Right atrium auricular region (tissue), 2 donors: ENCODE data around the gene YPEL1. TPM values are rescaled to one million over a fixed set of nuclear protein-coding genes. Genes with fewer than 3 reads are reported as not detected.

Experiments used
- DNase-seq: peaks from one replicate; pipeline ENCODE4 v3.0.0-alpha.2; 2019; ENCODE audit warnings: low spot score
- H3K27ac ChIP-seq, 2 donors: fragments of 200-600 bp; sonication (generic); 1 replicate in 1 of 2; 2 replicates in 1 of 2; pipeline ENCODE4 v1.5.1; 2016 to 2019
- H3K27me3 ChIP-seq, 2 donors: fragments of 200-600 bp; sonication (generic); one replicate each; pipeline versions ENCODE4 v1.5.1 to v1.6.0; 2017 to 2019
- H3K36me3 ChIP-seq: fragments of 200-600 bp; sonication (generic); one replicate; pipeline ENCODE4 v1.5.1; 2016
- H3K4me1 ChIP-seq, 2 donors: fragments of 200-600 bp; sonication (generic); one replicate each; pipeline versions ENCODE4 v1.5.1 to v1.6.0; 2017 to 2019
- H3K4me3 ChIP-seq, 2 donors: fragments of 200-600 bp; sonication (generic); 1 replicate in 1 of 2; 2 replicates in 1 of 2; pipeline ENCODE4 v1.5.1; 2017 to 2019; ENCODE audit warnings: mild to moderate bottlenecking in 1 of 2, moderate library complexity in 1 of 2
- H3K9me3 ChIP-seq, 2 donors: fragments of 200-600 bp; sonication (generic); one replicate each; pipeline ENCODE4 v1.5.1; 2019
- total RNA-seq, 2 donors: library from RNA; depleted of rRNA; stranded (reverse); fragments of >200 nt; gene quantifications; one replicate each; pipeline ENCODE4 v1.1.0, GENCODE V29; 2016
- TF ChIP-seq, protein P1 (sequence below), 2 donors: fragments of 200-600 bp; sonication (generic); IDR thresholded peaks; one replicate each; pipeline ENCODE4 v1.5.1; 2019; ENCODE audit warnings: antibody characterized with exemption in 2 of 2

The YPEL1 gene
- total RNA-seq, 2 donors from 2014 or later: 5.0 to 11.5 TPM

DNA sequence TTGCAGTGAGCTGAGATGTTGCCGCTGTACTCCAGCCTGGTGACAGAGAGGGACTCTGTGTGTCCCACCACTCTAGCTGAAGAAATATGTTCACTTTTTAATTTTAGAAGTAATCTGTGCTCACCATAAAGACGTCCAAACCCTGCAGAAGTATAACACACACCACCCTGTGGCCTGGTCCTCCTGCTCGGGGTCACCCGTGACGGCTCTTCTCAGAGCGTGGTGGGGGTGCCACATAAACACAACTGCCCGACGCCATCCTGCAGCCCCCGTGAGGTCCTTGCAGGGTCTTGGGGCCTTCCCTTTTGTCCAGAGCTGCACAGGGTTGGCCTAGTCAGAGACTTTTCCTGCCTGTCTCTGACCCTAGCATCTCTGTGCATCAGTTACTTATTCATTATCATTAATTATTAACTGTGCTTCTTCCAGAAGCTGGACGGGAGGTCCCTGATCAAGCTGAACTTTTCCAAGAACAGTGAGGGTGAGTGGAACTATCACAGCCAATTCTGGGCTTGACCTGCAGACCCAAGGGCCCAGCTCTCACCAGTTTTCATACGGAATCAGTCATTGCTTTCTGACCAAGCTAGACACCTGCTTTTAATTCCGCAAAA, 60.9 kb downstream of the YPEL1 start:
- Histone ChIP-seq H3K9me3 (no peaks in the 10 kb centered on the region), H3K27me3 (no peaks in the 10 kb centered on the region), H3K4me1 (peaks cover 0 to 9% of the 10 kb centered on the region in 2 donors), H3K4me3 (no peak overlapping the region), H3K27ac (no peak overlapping the region), H3K36me3 (peaks cover 59% of the 10 kb centered on the region)
- no peak for DNase-seq
- TF ChIP-seq, protein P1, sequence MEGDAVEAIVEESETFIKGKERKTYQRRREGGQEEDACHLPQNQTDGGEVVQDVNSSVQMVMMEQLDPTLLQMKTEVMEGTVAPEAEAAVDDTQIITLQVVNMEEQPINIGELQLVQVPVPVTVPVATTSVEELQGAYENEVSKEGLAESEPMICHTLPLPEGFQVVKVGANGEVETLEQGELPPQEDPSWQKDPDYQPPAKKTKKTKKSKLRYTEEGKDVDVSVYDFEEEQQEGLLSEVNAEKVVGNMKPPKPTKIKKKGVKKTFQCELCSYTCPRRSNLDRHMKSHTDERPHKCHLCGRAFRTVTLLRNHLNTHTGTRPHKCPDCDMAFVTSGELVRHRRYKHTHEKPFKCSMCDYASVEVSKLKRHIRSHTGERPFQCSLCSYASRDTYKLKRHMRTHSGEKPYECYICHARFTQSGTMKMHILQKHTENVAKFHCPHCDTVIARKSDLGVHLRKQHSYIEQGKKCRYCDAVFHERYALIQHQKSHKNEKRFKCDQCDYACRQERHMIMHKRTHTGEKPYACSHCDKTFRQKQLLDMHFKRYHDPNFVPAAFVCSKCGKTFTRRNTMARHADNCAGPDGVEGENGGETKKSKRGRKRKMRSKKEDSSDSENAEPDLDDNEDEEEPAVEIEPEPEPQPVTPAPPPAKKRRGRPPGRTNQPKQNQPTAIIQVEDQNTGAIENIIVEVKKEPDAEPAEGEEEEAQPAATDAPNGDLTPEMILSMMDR (IDR thresholded peaks at IDR 0.05): no peak

GRCh38 chr22:21673534-21674321, 61.9 kb downstream of the YPEL1 start:
- H3K36me3 ChIP-seq: peaks cover 59% of the 10 kb centered on the region
- DNase-seq: no peak
- no peak overlapping the region for H3K4me3 ChIP-seq
- no peaks in the 10 kb centered on the region for H3K9me3 ChIP-seq
- no peak overlapping the region for H3K27ac ChIP-seq
- H3K27me3 ChIP-seq: no peaks in the 10 kb centered on the region
- peaks cover 0 to 9% of the 10 kb centered on the region in 2 donors for H3K4me1 ChIP-seq
- TF ChIP-seq, protein P1 (IDR thresholded peaks at IDR 0.05): no peak

DNA sequence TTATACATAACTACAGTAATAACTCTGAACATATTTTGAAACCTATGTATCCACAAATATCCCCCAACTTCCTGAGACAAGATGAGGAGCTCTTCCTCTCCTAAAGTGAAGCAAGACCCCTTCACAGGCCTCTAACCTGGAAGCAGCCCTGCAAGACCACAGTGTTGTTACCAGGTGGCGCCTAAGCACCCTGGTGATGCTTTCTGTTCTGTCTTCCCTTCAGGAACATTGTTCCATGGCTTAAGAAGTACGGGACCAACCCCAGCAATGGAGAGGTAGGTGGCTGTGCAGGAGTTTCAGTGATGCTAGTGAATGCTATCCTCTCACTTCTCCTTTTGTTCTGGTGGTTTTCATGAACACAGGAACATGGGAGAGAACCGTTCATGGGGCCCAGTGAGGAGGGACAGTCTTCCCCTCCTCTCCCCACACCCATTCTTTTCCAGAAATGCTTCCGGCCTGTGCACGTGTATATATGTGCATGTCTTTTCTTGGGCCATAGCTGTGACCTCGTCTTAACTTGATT, 63.4 kb downstream of the YPEL1 start:
- TF ChIP-seq, protein P1 (IDR thresholded peaks at IDR 0.05): no peak
- Histone ChIP-seq H3K4me1 (peaks cover 0 to 11% of the 10 kb centered on the region in 2 donors), H3K36me3 (peaks cover 59% of the 10 kb centered on the region), H3K4me3 (no peak overlapping the region), H3K27ac (no peak overlapping the region), H3K9me3 (no peaks in the 10 kb centered on the region), H3K27me3 (no peaks in the 10 kb centered on the region)
- DNase-seq: no peak

GRCh38 chr22:21669026-21669425, 66.6 kb downstream of the YPEL1 start:
- Histone ChIP-seq H3K4me1 (peaks cover 0 to 26% of the 10 kb centered on the region in 2 donors), H3K27ac (no peak overlapping the region), H3K27me3 (no peaks in the 10 kb centered on the region), H3K4me3 (no peak overlapping the region), H3K9me3 (no peaks in the 10 kb centered on the region), H3K36me3 (peaks cover 39% of the 10 kb centered on the region)
- TF ChIP-seq, protein P1 (IDR thresholded peaks at IDR 0.05): no peak
- DNase-seq: no peak

- Histone ChIP-seq H3K4me1 (peaks cover 0 to 26% of the 10 kb centered on the region in 2 donors), H3K4me3 (peak overlapping the region; percentile 66 to 70), H3K36me3 (peaks cover 16% of the 10 kb centered on the region), H3K27me3 (no peaks in the 10 kb centered on the region), H3K9me3 (no peaks in the 10 kb centered on the region), H3K27ac (peak overlapping the region in 1 of 2 donors; percentile 91)
- TF ChIP-seq, protein P1 (IDR thresholded peaks at IDR 0.05): no peak
- no peak for DNase-seq
These were observed 68.8 kb downstream of the YPEL1 start for GRCh38 chr22:21666786-21667185.
